RWPE2 (cell line): ENCODE data around the gene LGR4.

ENCODE experiments used
- ATAC-seq: fragments of 200-7000 bp; cut with Tn5 transposase; 3 replicates; pipeline ENCODE4 v1.9.1; 2021; ENCODE audit warnings: low read depth
- DNase-seq: peaks from one replicate; pipeline ENCODE4 v3.0.0-alpha.2; 2020; ENCODE audit warnings: low spot score
- H3K27ac ChIP-seq: fragments of 450-650 bp; 2 replicates; pipeline ENCODE4 v1.5.1; 2017; ENCODE audit warnings: mild to moderate bottlenecking; ENCODE audit not compliant: poor library complexity, severe bottlenecking
- H3K27me3 ChIP-seq: fragments of 250-450 bp; sonication (Bioruptor Pico); 2 replicates; pipeline ENCODE4 v1.5.1; 2021; ENCODE audit warnings: mild to moderate bottlenecking, moderate library complexity; ENCODE audit not compliant: insufficient read depth, poor library complexity, severe bottlenecking
- H3K36me3 ChIP-seq: fragments of 250-450 bp; sonication (Bioruptor Pico); 2 replicates; pipeline ENCODE4 v1.5.1; 2020; ENCODE audit warnings: low read depth, mild to moderate bottlenecking, moderate library complexity
- H3K4me1 ChIP-seq: fragments of 250-450 bp; sonication (Bioruptor Pico); 2 replicates; pipeline ENCODE4 v1.5.1; 2021; ENCODE audit warnings: mild to moderate bottlenecking, moderate library complexity; ENCODE audit not compliant: insufficient read depth, poor library complexity, severe bottlenecking
- H3K4me3 ChIP-seq: fragments of 250-450 bp; sonication (Bioruptor Pico); 2 replicates; pipeline ENCODE4 v1.5.1; 2021; ENCODE audit warnings: mild to moderate bottlenecking, moderate library complexity; ENCODE audit not compliant: severe bottlenecking
- H3K9me3 ChIP-seq: fragments of 250-450 bp; sonication (Bioruptor Pico); 2 replicates; pipeline ENCODE4 v1.5.1; 2021; ENCODE audit warnings: mild to moderate bottlenecking, moderate library complexity; ENCODE audit not compliant: severe bottlenecking
- TF ChIP-seq, protein P1 (sequence below): fragments of 450-650 bp; IDR thresholded peaks from one replicate; pipeline ENCODE4 v1.5.1; 2017; ENCODE audit warnings: mild to moderate bottlenecking, moderate library complexity; ENCODE audit not compliant: poor library complexity, severe bottlenecking

Gene LGR4

DNA sequence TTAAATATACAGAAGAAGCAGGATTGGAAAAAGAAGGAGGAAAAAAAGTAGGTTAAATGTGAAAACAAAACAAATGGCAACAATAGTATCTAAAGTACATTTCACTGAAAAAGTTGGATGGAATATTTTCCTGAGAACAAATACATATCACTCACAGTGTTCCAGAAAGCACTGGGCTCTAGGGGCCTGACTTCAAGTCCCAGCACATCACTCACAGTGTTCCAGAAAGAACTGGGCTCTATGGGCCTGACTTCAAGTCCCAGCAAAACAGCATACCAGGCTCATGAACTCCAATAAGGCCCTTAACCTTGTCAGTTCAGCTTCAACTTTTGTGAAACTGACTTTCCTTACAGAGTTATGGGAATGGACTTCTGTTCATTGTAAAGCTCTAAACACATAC is 63.5 kb downstream of the LGR4 start:
- ATAC-seq: no peak
- no peaks in the 10 kb centered on the region for H3K9me3 ChIP-seq
- TF ChIP-seq, protein P1, sequence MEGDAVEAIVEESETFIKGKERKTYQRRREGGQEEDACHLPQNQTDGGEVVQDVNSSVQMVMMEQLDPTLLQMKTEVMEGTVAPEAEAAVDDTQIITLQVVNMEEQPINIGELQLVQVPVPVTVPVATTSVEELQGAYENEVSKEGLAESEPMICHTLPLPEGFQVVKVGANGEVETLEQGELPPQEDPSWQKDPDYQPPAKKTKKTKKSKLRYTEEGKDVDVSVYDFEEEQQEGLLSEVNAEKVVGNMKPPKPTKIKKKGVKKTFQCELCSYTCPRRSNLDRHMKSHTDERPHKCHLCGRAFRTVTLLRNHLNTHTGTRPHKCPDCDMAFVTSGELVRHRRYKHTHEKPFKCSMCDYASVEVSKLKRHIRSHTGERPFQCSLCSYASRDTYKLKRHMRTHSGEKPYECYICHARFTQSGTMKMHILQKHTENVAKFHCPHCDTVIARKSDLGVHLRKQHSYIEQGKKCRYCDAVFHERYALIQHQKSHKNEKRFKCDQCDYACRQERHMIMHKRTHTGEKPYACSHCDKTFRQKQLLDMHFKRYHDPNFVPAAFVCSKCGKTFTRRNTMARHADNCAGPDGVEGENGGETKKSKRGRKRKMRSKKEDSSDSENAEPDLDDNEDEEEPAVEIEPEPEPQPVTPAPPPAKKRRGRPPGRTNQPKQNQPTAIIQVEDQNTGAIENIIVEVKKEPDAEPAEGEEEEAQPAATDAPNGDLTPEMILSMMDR: no peak
- H3K27me3 ChIP-seq: no peaks in the 10 kb centered on the region
- DNase-seq: no peak
- no peaks in the 10 kb centered on the region for H3K36me3 ChIP-seq
- H3K4me3 ChIP-seq: no peak overlapping the region
- peaks cover 8% of the 10 kb centered on the region for H3K4me1 ChIP-seq
- H3K27ac ChIP-seq: no peak overlapping the region

DNA sequence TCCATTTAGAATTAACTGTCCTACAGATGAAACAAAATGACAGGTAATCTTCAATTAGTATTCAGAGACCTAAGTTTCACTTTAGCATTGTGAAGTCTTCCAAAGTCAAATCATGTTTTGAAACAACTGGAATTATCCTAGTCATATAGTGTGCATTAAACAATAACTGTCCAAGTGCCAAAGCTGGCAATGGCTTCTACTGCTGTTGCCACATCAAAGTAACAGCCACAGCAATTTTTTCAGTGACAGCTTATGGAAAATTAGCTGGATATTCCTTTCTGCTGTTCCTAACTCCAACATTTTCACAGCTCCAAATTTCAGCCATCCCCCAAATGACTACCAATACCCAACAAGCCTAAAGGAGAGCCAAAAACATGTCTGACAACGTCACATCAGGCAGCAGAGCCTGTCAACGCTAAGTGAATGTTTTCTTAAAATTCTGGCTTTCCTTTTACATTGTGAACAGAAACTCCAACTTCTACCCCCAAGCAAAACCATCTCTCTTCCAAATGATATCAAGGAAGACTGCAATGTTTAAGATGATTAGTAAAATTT is 64.3 kb downstream of the LGR4 start:
- ATAC-seq (no peak), DNase-seq (no peak)
- TF ChIP-seq, protein P1: no peak
- no peaks in the 10 kb centered on the region for H3K9me3 ChIP-seq
- no peak overlapping the region for H3K27ac ChIP-seq
- H3K4me1 ChIP-seq: peaks cover 3% of the 10 kb centered on the region
- no peaks in the 10 kb centered on the region for H3K36me3 ChIP-seq
- H3K4me3 ChIP-seq: no peak overlapping the region
- H3K27me3 ChIP-seq: no peaks in the 10 kb centered on the region

DNA sequence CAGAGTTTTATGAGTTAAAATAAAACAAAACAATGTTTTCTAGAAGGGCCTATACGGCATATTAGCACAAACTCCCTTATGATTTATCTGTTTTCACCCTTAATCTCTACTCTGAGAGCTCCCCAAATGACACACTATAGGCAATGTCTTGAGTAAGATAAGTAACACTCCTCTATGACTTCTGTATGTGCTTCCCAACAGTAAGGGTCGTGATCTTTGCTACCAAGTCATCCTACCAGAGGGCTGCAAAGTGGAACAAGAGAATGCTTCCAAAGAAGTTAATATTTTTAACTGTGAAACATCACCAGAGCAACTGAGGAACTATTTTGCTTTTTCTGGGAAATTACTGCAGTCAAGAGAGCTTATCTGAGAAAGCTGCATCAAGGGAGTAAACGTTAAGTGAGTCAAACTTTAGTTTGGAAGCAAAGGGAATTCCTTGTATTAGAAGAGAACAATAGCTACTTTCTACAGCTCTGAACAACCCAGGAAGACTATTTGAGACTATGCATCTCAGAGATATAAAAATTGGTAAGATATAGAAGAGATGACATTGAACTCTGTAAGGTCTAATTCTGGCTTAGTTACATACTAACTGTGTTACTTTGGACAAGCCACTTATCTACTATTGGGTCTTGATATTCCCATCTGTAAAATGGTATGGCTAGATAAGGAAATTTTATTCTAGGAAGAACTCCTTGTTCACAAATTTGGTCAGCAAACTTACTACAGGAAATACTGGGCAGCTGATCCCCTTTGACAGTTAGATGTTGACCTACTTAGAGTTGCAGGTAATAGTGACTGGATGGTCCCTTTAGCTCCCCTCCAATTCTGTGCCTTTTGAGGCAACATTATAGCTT is 65.9 kb downstream of the LGR4 start:
- H3K4me1 ChIP-seq: peaks cover 9% of the 10 kb centered on the region

DNA sequence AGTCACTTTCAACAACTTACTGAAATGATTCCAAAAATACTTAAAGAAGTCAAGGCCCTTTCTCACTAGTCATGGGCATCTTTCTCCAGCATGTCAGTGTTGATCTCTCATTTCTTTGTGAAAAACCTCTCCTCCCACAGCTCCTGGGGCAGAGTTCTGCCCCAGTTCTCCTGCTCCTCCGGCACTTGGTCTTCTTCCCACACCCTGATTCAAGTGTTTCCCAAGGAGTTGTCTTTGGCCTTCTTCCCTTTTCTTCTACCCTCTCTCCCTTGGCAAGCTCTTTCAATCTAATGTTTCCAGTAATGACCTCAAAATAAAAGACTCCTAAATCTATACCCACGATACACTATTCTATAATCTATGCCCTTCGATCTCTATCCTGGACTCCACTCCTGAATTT is 67.5 kb downstream of the LGR4 start:
- peaks cover 15% of the 10 kb centered on the region for H3K4me1 ChIP-seq
- ATAC-seq (no peak), DNase-seq (no peak)
- H3K27me3 ChIP-seq: no peaks in the 10 kb centered on the region
- H3K36me3 ChIP-seq: no peaks in the 10 kb centered on the region
- H3K4me3 ChIP-seq: no peak overlapping the region
- H3K9me3 ChIP-seq: no peaks in the 10 kb centered on the region
- no peak overlapping the region for H3K27ac ChIP-seq
- TF ChIP-seq, protein P1: no peak

More for the DNA sequence above, 65.9 kb downstream of the LGR4 start:
- Histone ChIP-seq H3K27me3 (no peaks in the 10 kb centered on the region), H3K27ac (no peak overlapping the region), H3K9me3 (no peaks in the 10 kb centered on the region), H3K36me3 (no peaks in the 10 kb centered on the region), H3K4me3 (no peak overlapping the region)
- ATAC-seq (no peak), DNase-seq (no peak)
- TF ChIP-seq, protein P1: no peak

DNA sequence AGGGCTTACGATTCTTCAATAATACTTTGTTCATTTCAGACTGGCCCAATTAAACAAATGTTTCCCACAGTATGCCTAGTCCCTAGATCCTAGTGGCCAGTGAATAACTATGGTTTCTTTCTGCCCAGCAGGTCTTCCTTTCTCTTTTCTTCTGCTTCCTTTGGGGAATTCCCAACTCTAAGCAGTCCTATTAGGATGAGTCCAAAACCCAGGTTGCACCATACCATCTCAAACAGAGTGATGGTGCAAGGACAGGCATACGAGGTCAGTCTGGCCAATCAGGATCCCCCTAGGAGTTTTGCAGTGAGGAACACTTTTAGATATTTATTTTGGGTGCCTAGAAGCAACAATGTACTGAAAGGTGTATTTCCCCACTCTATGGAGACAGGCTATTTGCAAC is 68.2 kb downstream of the LGR4 start:
- Histone ChIP-seq H3K36me3 (no peaks in the 10 kb centered on the region), H3K4me1 (peaks cover 15% of the 10 kb centered on the region), H3K4me3 (no peak overlapping the region), H3K27me3 (no peaks in the 10 kb centered on the region), H3K9me3 (no peaks in the 10 kb centered on the region), H3K27ac (no peak overlapping the region)
- ATAC-seq (no peak), DNase-seq (no peak)
- TF ChIP-seq, protein P1: no peak
